Stimulated activated CD8-positive, alpha-beta memory T cell treated with anti-CD3 and anti-CD28 coated beads, Interleukin-7, amount 100 ng/mL, for 48 hours (primary cell): Measurements from ENCODE around the gene NUAK2.

ENCODE experiments used
- DNase-seq, 2 donors: peaks; one replicate each; pipeline ENCODE4 v3.0.0-alpha.2; 2020; ENCODE audit warnings: low read depth in 1 of 2; ENCODE audit errors: extremely low read depth in 1 of 2

The NUAK2 gene

DNA sequence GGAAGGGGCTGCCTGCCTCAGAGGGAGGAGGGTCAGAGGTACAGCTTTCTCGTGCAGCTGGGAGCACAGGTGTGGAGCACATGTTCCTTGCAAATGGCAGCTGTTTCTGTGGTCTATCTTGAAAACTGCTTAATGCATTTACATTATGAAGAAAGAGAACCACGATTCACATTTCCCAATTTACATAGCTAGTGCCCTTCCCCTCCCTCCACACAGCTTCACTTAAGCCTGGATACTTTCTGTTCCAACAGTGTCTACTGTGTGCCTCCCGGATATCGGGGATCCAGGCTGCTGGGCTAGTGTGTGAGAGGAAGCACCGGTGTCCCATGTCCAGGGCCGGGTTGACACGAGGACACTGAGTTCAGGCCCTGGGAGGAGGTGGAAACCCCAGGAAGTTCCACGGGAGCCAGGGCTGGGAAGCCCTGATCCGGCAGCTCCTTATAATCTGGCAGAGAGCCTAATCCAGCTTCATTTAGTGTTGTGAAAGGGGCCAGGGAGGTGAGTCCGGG is 62.2 kb downstream of the NUAK2 start:
- DNase-seq, result no peak

DNA sequence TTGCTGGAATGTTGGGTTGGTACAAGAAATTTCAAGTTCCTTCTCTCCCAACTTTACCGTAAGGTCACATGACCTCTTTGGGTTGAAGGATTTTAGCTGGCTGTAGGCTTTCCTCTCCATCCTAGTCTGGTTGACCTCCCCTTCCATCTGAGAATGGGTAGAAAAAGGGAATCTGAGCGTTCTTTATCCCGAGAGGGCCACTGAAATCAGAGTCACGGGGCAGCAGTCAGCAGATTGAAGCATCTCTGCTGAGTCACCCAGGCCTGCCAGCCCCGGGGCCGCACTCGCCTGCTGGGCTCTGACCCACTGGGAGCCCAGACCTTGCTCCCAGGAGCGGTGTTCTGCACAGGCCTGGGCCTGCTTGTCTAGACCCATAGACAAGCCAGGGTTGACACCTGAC is 62.8 kb downstream of the NUAK2 start:
- no peak for DNase-seq

- no peak for DNase-seq
Measured at GRCh38 chr1:205258261-205258691, 63.3 kb downstream of the NUAK2 start.

DNA sequence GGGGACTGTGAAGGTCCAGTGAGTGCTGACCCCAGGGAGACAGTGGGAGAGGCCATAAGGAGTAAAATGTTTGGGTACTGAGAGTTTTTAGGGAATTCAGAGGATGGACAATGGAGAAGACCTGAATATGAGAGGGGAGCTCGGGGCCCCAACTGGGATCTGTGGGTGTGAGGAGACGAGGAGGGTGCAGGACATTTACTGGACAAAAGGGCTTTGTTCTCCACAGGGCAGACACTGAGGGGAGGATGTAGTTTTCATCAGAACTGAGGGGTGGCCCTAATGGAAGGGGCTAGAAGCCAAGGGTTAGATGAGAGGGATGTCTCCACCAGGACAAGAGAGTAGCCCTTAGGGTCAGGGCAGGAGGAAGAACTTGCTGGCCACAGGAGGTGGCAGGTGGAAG is 63.8 kb downstream of the NUAK2 start:
- DNase-seq, result no peak

GRCh38 chr1:205256951-205257625 is 64.5 kb downstream of the NUAK2 start:
- DNase-seq, result no peak

DNA sequence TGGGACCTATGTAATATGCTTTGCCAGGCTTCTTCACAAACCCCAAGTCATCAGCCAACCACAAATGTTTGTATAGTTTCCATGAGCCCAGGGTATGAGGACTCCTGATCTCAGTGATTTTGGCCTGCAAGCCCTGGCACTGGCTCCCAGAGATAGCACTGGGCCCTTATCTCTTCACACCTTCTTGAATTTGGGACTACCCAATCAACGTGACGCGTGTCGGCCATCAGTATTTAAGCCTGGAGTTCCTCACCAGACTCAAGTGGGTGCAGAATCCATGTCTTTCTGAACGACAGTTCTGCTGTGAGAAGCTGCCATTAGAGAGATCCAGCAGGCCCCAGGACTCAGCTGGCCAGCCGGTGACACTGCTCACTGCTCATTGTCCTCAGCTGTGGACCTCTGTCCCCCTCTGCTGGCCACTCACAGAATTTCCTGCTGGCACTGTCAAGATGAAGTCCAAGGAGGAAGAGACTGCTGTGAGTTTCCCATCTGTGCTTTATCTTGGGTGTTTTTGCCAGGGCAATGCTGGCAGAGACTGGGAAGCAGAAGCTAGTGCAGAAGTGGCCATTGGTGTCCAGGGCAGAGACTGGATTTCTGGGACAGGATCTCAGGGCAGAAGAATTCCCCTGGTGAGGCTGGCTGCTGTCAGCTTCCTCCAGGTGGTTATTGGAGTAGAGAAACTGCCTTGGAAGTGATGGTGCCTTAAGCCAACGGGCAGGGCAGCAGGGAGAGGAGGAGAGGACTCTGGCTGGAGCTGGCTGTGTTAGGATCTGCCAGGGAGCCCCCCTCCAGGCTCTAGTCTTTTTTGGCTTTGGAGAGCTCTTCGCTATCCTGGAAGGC is 65.4 kb downstream of the NUAK2 start:
- DNase-seq, result peak; percentile 61 to 71
